DMS79 (cell line): ENCODE results near the gene THRSP.

ENCODE experiments used
- DNase-seq: peaks from one replicate; lab custom pipeline; 2025; lab: John Stamatoyannopoulos, UW

THRSP gene

GRCh38 chr11:78097666-78098385 lies 34.2 kb downstream of the THRSP start:
- DNase-seq: peak; percentile 68

- DNase-seq: peak; percentile 96
Observed at GRCh38 chr11:78099666-78100065, 36.0 kb downstream of the THRSP start.

- DNase-seq: peak; percentile 99
Observed at GRCh38 chr11:78100261-78100660, 36.6 kb downstream of the THRSP start.

- peak; percentile 91 for DNase-seq
Observed at GRCh38 chr11:78100676-78101472, 37.2 kb downstream of the THRSP start.

GRCh38 chr11:78109081-78110015 lies 45.7 kb downstream of the THRSP start:
- DNase-seq: no peak

- DNase-seq: no peak
Observed at GRCh38 chr11:78110351-78110750, 46.7 kb downstream of the THRSP start.

- no peak for DNase-seq
Observed at GRCh38 chr11:78110830-78111229, 47.2 kb downstream of the THRSP start.

- DNase-seq: no peak
Observed at GRCh38 chr11:78111298-78111697, 47.6 kb downstream of the THRSP start.

GRCh38 chr11:78112582-78113275 lies 49.1 kb downstream of the THRSP start:
- no peak for DNase-seq
